IPS-18a (cell line): Measurements from ENCODE around the gene TEAD4.
A peak's percentile ranks its signal among the peaks of the same experiment; 100 is the strongest.

Experiments used
- H3K27ac ChIP-seq: one replicate; pipeline ENCODE4 v1.5.1; 2013; ENCODE audit warnings: low read length
- H3K27me3 ChIP-seq: one replicate; pipeline ENCODE4 v1.6.1; 2013; ENCODE audit warnings: mild to moderate bottlenecking, low read length; ENCODE audit not compliant: control insufficient read depth, insufficient read depth
- H3K36me3 ChIP-seq: one replicate; pipeline ENCODE4 v1.6.1; 2013; ENCODE audit warnings: low read depth, low read length; ENCODE audit not compliant: control insufficient read depth
- H3K4me1 ChIP-seq: one replicate; pipeline ENCODE4 v1.6.1; 2013; ENCODE audit warnings: low read depth, low read length; ENCODE audit not compliant: control insufficient read depth
- H3K4me3 ChIP-seq: one replicate; pipeline ENCODE4 v1.5.1; 2013; ENCODE audit warnings: low read length
- H3K9ac ChIP-seq: one replicate; pipeline ENCODE4 v1.6.1; 2013; ENCODE audit warnings: mild to moderate bottlenecking, low read length, moderate library complexity
- H3K9me3 ChIP-seq: one replicate; pipeline ENCODE4 v1.6.1; 2013; ENCODE audit warnings: low read depth, low read length; ENCODE audit not compliant: control insufficient read depth

The TEAD4 gene

DNA sequence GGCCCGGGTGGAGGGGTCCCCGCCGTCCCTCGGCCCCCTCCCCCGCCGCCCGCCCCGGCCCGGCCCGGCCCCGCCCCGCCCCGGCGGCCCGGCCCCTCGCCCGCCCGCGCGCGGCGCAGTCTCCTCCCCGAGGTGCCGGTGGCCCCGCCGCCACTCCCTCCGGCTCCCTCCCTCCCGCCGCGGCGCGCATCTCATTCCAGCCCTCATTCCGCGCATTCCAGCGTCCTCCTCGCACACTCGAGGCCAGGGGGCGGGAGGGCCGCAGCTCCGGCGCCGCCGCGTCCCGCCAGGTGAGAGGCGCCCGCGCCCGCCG, at the start of gene TEAD4:
TSS of gene TEAD4 (plus strand) at position 206 of the 313 bp plus-strand sequence.
- Histone ChIP-seq H3K27me3 (peaks cover 18% of the 10 kb centered on the region), H3K4me1 (peaks cover 30% of the 10 kb centered on the region), H3K4me3 (peak within 1 kb of the TSS; percentile 86), H3K9ac (peak within 1 kb of the TSS; percentile 80), H3K9me3 (no peaks in the 10 kb centered on the region), H3K36me3 (no peaks in the 10 kb centered on the region), H3K27ac (peak within 1 kb of the TSS; percentile 21)

DNA sequence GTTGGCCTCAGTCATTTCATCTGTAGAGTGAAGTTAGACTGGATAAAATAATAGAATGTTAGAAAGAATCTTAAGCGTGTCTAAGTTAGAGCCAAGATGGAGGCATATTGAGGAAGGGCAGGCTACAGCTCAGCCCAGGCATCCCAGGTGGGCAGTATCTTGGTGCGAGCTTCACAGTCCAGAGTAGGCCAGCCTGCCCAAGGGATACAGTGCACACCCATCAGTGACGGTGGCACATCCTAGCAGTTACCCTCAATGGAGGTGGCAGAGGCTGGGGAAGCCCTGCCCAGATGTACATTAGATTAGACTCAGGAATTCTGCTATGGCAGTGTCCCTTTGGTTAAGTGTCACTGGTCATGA, 47.0 kb upstream of the TEAD4 start:
- no peaks in the 10 kb centered on the region for H3K9me3 ChIP-seq
- H3K36me3 ChIP-seq, result no peaks in the 10 kb centered on the region
- H3K9ac ChIP-seq, result no peak overlapping the region
- H3K27me3 ChIP-seq, result no peaks in the 10 kb centered on the region
- H3K4me1 ChIP-seq, result peaks cover 12% of the 10 kb centered on the region
- H3K4me3 ChIP-seq, result no peak overlapping the region
- H3K27ac ChIP-seq, result peak overlapping the region; percentile 71

DNA sequence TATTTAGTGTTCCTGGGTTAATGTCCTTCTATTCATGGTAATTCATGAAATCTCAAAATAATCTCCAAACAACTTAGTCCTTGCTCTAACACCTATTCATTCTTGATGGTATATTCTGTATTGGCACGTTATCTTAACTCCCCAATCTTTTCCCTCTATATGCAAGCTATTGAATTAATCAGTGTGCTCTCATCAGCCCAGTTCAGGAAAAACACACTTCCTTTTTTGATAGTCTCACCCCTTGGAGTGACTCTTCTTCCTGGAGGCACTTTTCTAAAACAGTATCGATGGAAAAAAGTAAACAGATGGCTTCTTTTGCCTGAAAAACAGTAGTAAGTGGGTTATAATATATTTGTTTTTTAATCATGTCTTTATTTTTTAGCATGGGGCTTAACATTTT, 39.9 kb upstream of the TEAD4 start:
- H3K36me3 ChIP-seq, result peaks cover 3% of the 10 kb centered on the region
- no peak overlapping the region for H3K4me3 ChIP-seq

DNA sequence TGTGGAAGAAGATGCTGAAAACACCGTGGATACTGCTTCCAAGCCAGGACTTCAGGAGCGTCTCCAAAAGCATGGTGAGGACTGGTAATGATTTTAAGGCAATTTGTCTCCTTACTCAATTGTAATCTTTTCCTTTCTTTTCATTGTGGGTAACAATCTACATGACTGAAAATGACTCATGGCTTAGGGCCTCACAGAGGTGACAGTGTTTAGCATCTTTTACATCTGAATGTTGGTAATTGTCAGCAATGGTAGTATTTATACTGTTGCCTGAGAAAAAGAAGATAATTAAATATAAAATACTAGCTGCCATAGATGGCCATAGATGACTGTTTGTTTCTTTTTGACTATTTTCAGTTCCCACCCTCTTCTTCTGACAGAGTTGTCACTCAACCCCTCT, 36.9 kb upstream of the TEAD4 start:
- Histone ChIP-seq H3K9ac (no peak overlapping the region), H3K27ac (no peak overlapping the region), H3K27me3 (no peaks in the 10 kb centered on the region), H3K36me3 (peaks cover 8% of the 10 kb centered on the region), H3K9me3 (no peaks in the 10 kb centered on the region), H3K4me3 (no peak overlapping the region), H3K4me1 (peaks cover 12% of the 10 kb centered on the region)

More for the DNA sequence above, 39.9 kb upstream of the TEAD4 start:
- Histone ChIP-seq H3K27me3 (no peaks in the 10 kb centered on the region), H3K27ac (no peak overlapping the region), H3K4me1 (peaks cover 12% of the 10 kb centered on the region), H3K9me3 (no peaks in the 10 kb centered on the region), H3K9ac (no peak overlapping the region)

DNA sequence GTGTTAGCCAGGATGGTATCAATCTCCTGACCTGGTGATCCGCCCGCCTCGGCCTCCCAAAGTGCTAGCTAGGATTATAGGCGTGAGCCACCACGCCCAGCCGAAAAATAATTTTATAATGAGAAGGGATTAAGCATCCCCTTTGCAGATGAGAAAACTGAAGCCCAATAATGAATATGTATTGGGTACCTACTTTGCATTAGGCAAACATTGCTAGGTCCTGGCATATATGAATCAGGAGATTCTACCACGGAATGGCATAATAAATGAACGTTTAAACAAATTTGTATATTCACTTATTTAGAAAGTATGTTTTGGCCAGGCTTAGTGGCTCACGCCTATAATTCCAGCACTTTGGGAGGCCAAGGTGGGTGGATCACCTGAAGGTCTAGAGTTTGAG, 36.1 kb upstream of the TEAD4 start:
- Histone ChIP-seq H3K27ac (no peak overlapping the region), H3K27me3 (no peaks in the 10 kb centered on the region), H3K4me1 (peaks cover 12% of the 10 kb centered on the region), H3K36me3 (peaks cover 8% of the 10 kb centered on the region), H3K4me3 (no peak overlapping the region), H3K9ac (no peak overlapping the region), H3K9me3 (no peaks in the 10 kb centered on the region)

DNA sequence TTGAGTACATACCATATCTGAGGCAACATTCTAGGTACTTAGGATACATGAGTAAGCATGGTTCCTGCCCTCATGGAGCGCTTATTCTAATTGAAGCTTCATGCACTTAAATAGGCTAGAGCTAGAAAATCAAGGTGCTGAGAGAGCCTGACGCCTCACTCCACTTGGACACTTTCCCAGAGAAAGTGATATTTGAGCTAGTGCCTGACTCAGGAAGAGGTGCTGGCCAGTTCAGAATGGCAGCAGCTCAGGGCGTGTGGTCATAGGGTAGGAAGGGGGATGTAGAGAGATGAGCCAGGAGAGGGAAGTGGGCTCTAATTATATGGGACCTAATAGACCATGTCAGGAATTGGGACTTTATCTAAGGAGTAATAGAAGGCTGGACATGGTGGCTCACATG, 35.2 kb upstream of the TEAD4 start:
- no peaks in the 10 kb centered on the region for H3K27me3 ChIP-seq
- H3K9me3 ChIP-seq, result no peaks in the 10 kb centered on the region
- H3K4me3 ChIP-seq, result no peak overlapping the region
- H3K4me1 ChIP-seq, result peaks cover 12% of the 10 kb centered on the region
- peaks cover 8% of the 10 kb centered on the region for H3K36me3 ChIP-seq
- no peak overlapping the region for H3K27ac ChIP-seq
- no peak overlapping the region for H3K9ac ChIP-seq

DNA sequence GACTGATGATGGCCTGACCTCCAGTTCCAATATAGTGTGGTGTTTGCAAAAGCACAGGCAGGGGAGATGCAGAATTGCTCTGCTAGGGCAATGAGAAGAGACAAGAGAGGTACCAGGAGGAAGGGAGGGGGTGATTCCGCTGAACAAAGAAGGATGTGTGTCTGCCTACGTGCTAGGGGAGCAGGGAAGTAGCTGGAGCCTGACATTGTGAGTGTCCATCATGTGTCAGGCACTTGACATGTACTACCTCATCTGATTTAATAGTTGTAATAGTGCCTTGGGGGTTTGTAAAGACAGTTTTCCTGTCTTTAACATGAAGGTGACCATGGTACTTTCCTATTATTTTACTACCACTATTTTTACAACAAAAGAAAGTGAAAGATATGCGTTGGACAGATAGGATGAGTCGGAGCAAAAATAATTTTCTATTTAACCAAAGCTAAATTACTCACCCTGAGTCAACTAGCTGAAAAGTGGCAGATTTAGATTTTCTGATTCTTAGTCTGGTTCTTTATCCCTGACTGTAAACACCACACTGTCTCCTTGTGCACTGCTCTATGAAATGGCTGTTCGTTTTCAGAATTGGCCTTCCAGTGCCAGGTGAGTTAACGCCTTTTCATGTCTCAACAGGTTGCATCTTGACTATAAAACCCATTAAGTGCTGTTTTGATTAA, 33.7 kb upstream of the TEAD4 start:
- peaks cover 12% of the 10 kb centered on the region for H3K4me1 ChIP-seq
- H3K27me3 ChIP-seq, result no peaks in the 10 kb centered on the region
- peaks cover 10% of the 10 kb centered on the region for H3K36me3 ChIP-seq
- no peak overlapping the region for H3K27ac ChIP-seq
- H3K9ac ChIP-seq, result no peak overlapping the region
- H3K4me3 ChIP-seq, result no peak overlapping the region
- H3K9me3 ChIP-seq, result no peaks in the 10 kb centered on the region

DNA sequence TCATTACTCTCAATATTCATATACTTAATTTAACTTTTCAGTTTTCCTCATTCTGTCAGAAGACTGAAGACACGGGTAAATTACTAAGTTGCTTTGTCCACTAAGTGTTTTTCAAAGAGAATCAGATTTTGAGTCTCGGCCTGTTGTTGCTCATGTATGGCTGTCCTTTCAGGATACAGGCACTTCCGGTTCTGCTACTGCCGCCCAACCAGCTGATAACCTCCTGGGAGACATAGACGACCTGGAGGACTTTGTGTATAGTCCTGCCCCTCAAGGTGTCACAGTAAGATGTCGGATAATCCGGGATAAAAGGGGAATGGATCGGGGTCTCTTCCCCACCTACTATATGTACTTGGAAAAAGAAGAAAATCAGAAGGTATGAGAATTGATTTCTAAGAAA, 28.3 kb upstream of the TEAD4 start:
- no peaks in the 10 kb centered on the region for H3K4me1 ChIP-seq
- H3K4me3 ChIP-seq, result no peak overlapping the region

DNA sequence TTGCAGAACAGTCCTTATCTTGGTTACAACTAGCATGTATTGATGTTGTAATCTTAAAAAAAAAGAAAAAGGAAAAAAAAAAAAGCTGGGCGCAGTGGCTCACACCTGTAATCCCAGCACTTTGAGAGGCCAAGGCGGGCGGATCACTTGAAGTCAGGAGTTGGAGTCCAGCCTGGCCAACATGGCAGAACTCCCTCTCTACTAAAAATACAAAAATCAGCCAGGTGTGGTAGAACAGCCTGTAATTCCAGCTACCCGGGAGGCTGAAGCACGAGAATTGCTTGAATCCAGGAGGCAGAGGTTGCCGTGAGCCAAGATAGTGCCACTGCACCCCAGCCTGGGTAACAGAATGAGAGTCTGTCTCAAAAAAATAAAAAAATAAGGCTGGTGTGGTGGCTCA, 25.6 kb upstream of the TEAD4 start:
- Histone ChIP-seq H3K4me1 (no peaks in the 10 kb centered on the region), H3K4me3 (no peak overlapping the region), H3K9ac (no peak overlapping the region), H3K27ac (no peak overlapping the region), H3K36me3 (peaks cover 35% of the 10 kb centered on the region), H3K9me3 (no peaks in the 10 kb centered on the region), H3K27me3 (no peaks in the 10 kb centered on the region)

More for the DNA sequence above, 28.3 kb upstream of the TEAD4 start:
- Histone ChIP-seq H3K27ac (no peak overlapping the region), H3K9ac (no peak overlapping the region), H3K36me3 (peaks cover 30% of the 10 kb centered on the region), H3K9me3 (no peaks in the 10 kb centered on the region), H3K27me3 (no peaks in the 10 kb centered on the region)

DNA sequence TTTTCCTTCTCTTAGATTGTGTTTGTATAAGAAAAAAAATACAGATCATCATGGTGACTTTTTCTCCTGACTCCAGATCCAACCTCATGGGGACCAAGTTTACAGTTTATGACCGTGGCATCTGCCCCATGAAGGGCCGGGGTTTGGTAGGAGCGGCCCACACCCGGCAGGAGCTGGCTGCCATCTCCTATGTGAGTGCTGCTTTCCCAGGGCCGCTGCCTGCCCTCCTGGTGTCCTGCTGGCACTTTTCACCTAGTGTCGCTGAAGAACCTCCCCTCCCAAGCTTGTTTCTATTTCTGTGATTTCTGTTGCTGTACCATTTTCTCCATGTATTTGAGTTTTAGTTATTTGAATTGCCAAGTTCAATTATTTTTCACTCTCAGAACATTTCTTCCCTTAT, 24.8 kb upstream of the TEAD4 start:
- Histone ChIP-seq H3K4me1 (no peaks in the 10 kb centered on the region), H3K9me3 (no peaks in the 10 kb centered on the region), H3K27ac (no peak overlapping the region), H3K4me3 (no peak overlapping the region), H3K36me3 (peaks cover 35% of the 10 kb centered on the region), H3K9ac (no peak overlapping the region), H3K27me3 (no peaks in the 10 kb centered on the region)

DNA sequence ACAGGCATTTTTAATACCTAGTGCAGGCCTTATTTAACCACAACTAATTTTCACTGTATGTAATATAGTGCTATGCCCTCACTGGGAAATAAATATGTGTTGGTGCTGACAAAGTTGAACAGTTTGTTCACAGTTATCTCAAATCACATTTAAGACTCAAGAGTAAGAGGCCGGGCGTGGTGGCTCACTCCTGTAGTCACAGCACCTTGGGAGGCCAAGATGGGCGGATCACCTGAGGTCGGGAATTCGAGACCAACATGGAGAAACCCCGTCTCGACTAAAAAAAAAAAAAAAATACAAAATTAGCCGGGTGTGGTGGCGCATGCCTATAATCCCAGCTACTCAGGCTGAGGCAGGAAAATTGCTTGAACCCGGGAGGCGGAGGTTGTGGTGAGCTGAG, 22.9 kb upstream of the TEAD4 start:
- H3K36me3 ChIP-seq, result peaks cover 41% of the 10 kb centered on the region

DNA sequence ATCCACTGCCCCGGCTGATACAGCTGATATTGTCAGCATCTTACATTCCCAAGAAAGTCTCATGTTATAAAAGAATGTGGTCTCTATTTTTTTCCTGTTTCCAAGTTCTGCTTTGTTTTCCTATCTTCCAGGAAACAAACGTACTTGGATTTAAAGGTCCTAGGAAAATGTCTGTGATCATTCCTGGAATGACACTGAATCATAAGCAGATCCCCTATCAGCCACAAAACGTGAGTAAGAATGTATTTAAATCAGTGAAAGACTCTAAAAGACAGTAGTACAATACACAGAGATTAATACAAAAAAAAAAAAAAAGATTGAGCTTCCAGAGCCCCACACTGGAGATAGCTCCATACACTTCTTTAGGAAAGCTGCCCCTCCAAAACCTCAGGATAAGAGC, 21.7 kb upstream of the TEAD4 start:
- H3K27ac ChIP-seq, result no peak overlapping the region
- no peaks in the 10 kb centered on the region for H3K9me3 ChIP-seq
- no peak overlapping the region for H3K4me3 ChIP-seq
- no peaks in the 10 kb centered on the region for H3K4me1 ChIP-seq
- peaks cover 35% of the 10 kb centered on the region for H3K36me3 ChIP-seq
- no peaks in the 10 kb centered on the region for H3K27me3 ChIP-seq
- no peak overlapping the region for H3K9ac ChIP-seq

More for the DNA sequence above, 22.9 kb upstream of the TEAD4 start:
- H3K27ac ChIP-seq, result no peak overlapping the region
- H3K9me3 ChIP-seq, result no peaks in the 10 kb centered on the region
- no peak overlapping the region for H3K9ac ChIP-seq
- no peaks in the 10 kb centered on the region for H3K4me1 ChIP-seq
- H3K27me3 ChIP-seq, result no peaks in the 10 kb centered on the region
- H3K4me3 ChIP-seq, result no peak overlapping the region
